Tibial nerve (tissue), 3 donors: ENCODE measurements around the gene IQUB.

ENCODE experiments used
- POLR2A ChIP-seq, 2 donors: fragments of 450-650 bp; IDR thresholded peaks; one replicate each; pipeline ENCODE4 v1.6.1; 2017; ENCODE audit warnings: antibody characterized with exemption in 2 of 2, mild to moderate bottlenecking in 2 of 2, moderate library complexity in 2 of 2
- TF ChIP-seq, protein P1 (sequence below), 5 experiments: fragments of 200-600 bp in 3 of 5; fragments of 450-650 bp in 2 of 5; sonication (generic) in 3 of 5; IDR thresholded peaks; one replicate each; pipeline ENCODE4 v1.5.1; 2016 to 2019; ENCODE audit warnings: antibody characterized with exemption in 5 of 5, mild to moderate bottlenecking in 3 of 5, moderate library complexity in 2 of 5

GRCh38 chr7:123498031-123498430 is 36.4 kb downstream of the IQUB start:
- TF ChIP-seq, protein P1, sequence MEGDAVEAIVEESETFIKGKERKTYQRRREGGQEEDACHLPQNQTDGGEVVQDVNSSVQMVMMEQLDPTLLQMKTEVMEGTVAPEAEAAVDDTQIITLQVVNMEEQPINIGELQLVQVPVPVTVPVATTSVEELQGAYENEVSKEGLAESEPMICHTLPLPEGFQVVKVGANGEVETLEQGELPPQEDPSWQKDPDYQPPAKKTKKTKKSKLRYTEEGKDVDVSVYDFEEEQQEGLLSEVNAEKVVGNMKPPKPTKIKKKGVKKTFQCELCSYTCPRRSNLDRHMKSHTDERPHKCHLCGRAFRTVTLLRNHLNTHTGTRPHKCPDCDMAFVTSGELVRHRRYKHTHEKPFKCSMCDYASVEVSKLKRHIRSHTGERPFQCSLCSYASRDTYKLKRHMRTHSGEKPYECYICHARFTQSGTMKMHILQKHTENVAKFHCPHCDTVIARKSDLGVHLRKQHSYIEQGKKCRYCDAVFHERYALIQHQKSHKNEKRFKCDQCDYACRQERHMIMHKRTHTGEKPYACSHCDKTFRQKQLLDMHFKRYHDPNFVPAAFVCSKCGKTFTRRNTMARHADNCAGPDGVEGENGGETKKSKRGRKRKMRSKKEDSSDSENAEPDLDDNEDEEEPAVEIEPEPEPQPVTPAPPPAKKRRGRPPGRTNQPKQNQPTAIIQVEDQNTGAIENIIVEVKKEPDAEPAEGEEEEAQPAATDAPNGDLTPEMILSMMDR (IDR thresholded peaks at IDR 0.05): no peak
- TF ChIP-seq POLR2A (IDR thresholded peaks at IDR 0.05): no peak
